Measurements from ENCODE around the gene SV2B.

SV2B gene

GRCh38 chr15:91237445-91237844 is 137.4 kb downstream of the SV2B start:
- Histone ChIP-seq H3K4me3 (ENCODE audit: low read depth, low read length) (no peak overlapping the region), H3K27ac (no peak overlapping the region), H3K9me3 (ENCODE audit: severe bottlenecking) (no peaks in the 10 kb centered on the region), H3K27me3 (ENCODE audit: insufficient read depth, low read depth, severe bottlenecking) (no peaks in the 10 kb centered on the region), H3K36me3 (no peaks in the 10 kb centered on the region)
- no peak for TF ChIP-seq CTCF (IDR thresholded peaks at IDR 0.05; ENCODE audit: low read depth, low read length)
- DNase-seq, result no peak

GRCh38 chr15:91238644-91239425 is 138.8 kb downstream of the SV2B start:
- Histone ChIP-seq H3K27ac (no peak overlapping the region), H3K36me3 (no peaks in the 10 kb centered on the region), H3K9me3 (ENCODE audit: severe bottlenecking) (no peaks in the 10 kb centered on the region), H3K27me3 (ENCODE audit: insufficient read depth, low read depth, severe bottlenecking) (no peaks in the 10 kb centered on the region), H3K4me3 (ENCODE audit: low read depth, low read length) (no peak overlapping the region)
- no peak for TF ChIP-seq CTCF (IDR thresholded peaks at IDR 0.05; ENCODE audit: low read depth, low read length)
- no peak for DNase-seq

GRCh38 chr15:91243826-91244225 is 143.8 kb downstream of the SV2B start:
- H3K27ac ChIP-seq, result no peak overlapping the region
- no peak for TF ChIP-seq CTCF (IDR thresholded peaks at IDR 0.05; ENCODE audit: low read depth, low read length)
- no peaks in the 10 kb centered on the region for H3K27me3 ChIP-seq (ENCODE audit: insufficient read depth, low read depth, severe bottlenecking)
- DNase-seq, result no peak
- no peaks in the 10 kb centered on the region for H3K36me3 ChIP-seq
- H3K9me3 ChIP-seq (ENCODE audit: severe bottlenecking), result no peaks in the 10 kb centered on the region
- H3K4me3 ChIP-seq (ENCODE audit: low read depth, low read length), result no peak overlapping the region

- no peaks in the 10 kb centered on the region for H3K27me3 ChIP-seq (ENCODE audit: insufficient read depth, low read depth, severe bottlenecking)
Observed at GRCh38 chr15:91244919-91245318, 144.9 kb downstream of the SV2B start.

GRCh38 chr15:91246998-91247397 is 146.9 kb downstream of the SV2B start:
- no peak overlapping the region for H3K4me3 ChIP-seq (ENCODE audit: low read depth, low read length)
- DNase-seq, result no peak
- no peaks in the 10 kb centered on the region for H3K9me3 ChIP-seq (ENCODE audit: severe bottlenecking)
- TF ChIP-seq CTCF (IDR thresholded peaks at IDR 0.05; ENCODE audit: low read depth, low read length), result no peak
- H3K27ac ChIP-seq, result no peak overlapping the region
- no peaks in the 10 kb centered on the region for H3K27me3 ChIP-seq (ENCODE audit: insufficient read depth, low read depth, severe bottlenecking)
- H3K36me3 ChIP-seq, result no peaks in the 10 kb centered on the region

More at GRCh38 chr15:91244919-91245318, 144.9 kb downstream of the SV2B start:
- TF ChIP-seq CTCF (IDR thresholded peaks at IDR 0.05; ENCODE audit: low read depth, low read length), result no peak
- no peak overlapping the region for H3K4me3 ChIP-seq (ENCODE audit: low read depth, low read length)
- H3K27ac ChIP-seq, result no peak overlapping the region
- no peaks in the 10 kb centered on the region for H3K9me3 ChIP-seq (ENCODE audit: severe bottlenecking)
- no peaks in the 10 kb centered on the region for H3K36me3 ChIP-seq
- no peak for DNase-seq

GRCh38 chr15:91249591-91249990 is 149.5 kb downstream of the SV2B start:
- TF ChIP-seq CTCF (IDR thresholded peaks at IDR 0.05; ENCODE audit: low read depth, low read length), result no peak
- no peak overlapping the region for H3K4me3 ChIP-seq (ENCODE audit: low read depth, low read length)
- DNase-seq, result no peak
- no peaks in the 10 kb centered on the region for H3K9me3 ChIP-seq (ENCODE audit: severe bottlenecking)
- H3K36me3 ChIP-seq, result peaks cover 11% of the 10 kb centered on the region
- H3K27ac ChIP-seq, result no peak overlapping the region
- H3K27me3 ChIP-seq (ENCODE audit: insufficient read depth, low read depth, severe bottlenecking), result no peaks in the 10 kb centered on the region

Data from WERI-Rb-1 (cell line).